GM18526 (cell line): ENCODE measurements around the gene FN3K.

Source experiments
- POLR2A ChIP-seq: IDR thresholded peaks from 3 replicates; pipeline ENCODE4 v1.6.1; 2011; ENCODE audit not compliant: insufficient read length; ENCODE audit errors: extremely low read depth

FN3K gene

GRCh38 chr17:82698974-82699442, 36.4 kb upstream of the FN3K start:
- no peak for TF ChIP-seq POLR2A

GRCh38 chr17:82699551-82699950, 35.9 kb upstream of the FN3K start:
- TF ChIP-seq POLR2A = no peak

- TF ChIP-seq POLR2A = no peak
Measured at GRCh38 chr17:82702231-82702927, 33.0 kb upstream of the FN3K start.

- TF ChIP-seq POLR2A = no peak
Measured at GRCh38 chr17:82703036-82703745, 32.2 kb upstream of the FN3K start.

- no peak for TF ChIP-seq POLR2A
Measured at GRCh38 chr17:82703935-82704865, 31.2 kb upstream of the FN3K start.

GRCh38 chr17:82704886-82705285, 30.5 kb upstream of the FN3K start:
- TF ChIP-seq POLR2A = no peak

GRCh38 chr17:82705756-82706155, 29.7 kb upstream of the FN3K start:
- no peak for TF ChIP-seq POLR2A

- TF ChIP-seq POLR2A = no peak
Measured at GRCh38 chr17:82709024-82709675, 26.3 kb upstream of the FN3K start.

- no peak for TF ChIP-seq POLR2A
Measured at GRCh38 chr17:82709676-82710498, 25.5 kb upstream of the FN3K start.

GRCh38 chr17:82710499-82711232, 24.7 kb upstream of the FN3K start:
- TF ChIP-seq POLR2A = no peak

- no peak for TF ChIP-seq POLR2A
Measured at GRCh38 chr17:82713071-82713723, 22.2 kb upstream of the FN3K start.

GRCh38 chr17:82716203-82717010, 19.0 kb upstream of the FN3K start, which contains the start of gene FN3KRP:
TSS of gene FN3KRP (plus strand) at chr17:82716706. CDS start at chr17:82716756, 50 bp downstream.
- peak; percentile 75 for TF ChIP-seq POLR2A
